Neural progenitor cell (in vitro differentiated cells): Measurements from ENCODE around the gene WIPF1. TPM values are rescaled to one million over a fixed set of nuclear protein-coding genes. Genes with fewer than 3 reads are reported as not detected.

Experiments
- DNase-seq: peaks from one replicate; pipeline ENCODE4 v3.0.0-alpha.2; 2016; ENCODE audit warnings: low spot score
- H2AFZ ChIP-seq: fragments of 200-600 bp; sonication (generic); replicated peaks from 2 replicates; pipeline ENCODE4 v1.6.1; 2016; ENCODE audit warnings: antibody characterized with exemption
- H3F3A ChIP-seq: fragments of 200-600 bp; sonication (generic); 2 replicates; pipeline ENCODE4 v1.6.1; 2016; ENCODE audit warnings: antibody characterized with exemption, low read depth
- H3K27ac ChIP-seq: fragments of 200-600 bp; sonication (generic); 2 replicates; pipeline ENCODE4 v1.5.1; 2016; ENCODE audit warnings: mild to moderate bottlenecking
- H3K27me3 ChIP-seq: fragments of 200-600 bp; sonication (generic); 2 replicates; pipeline ENCODE4 v1.6.1; 2016; ENCODE audit warnings: mild to moderate bottlenecking, moderate library complexity
- H3K36me3 ChIP-seq: fragments of 200-600 bp; sonication (generic); 2 replicates; pipeline ENCODE4 v1.5.1; 2016
- H3K4me1 ChIP-seq: fragments of 200-600 bp; sonication (generic); 2 replicates; pipeline ENCODE4 v1.6.1; 2016; ENCODE audit warnings: mixed run types
- H3K4me2 ChIP-seq: fragments of 200-600 bp; sonication (generic); 2 replicates; pipeline ENCODE4 v1.6.1; 2016
- H3K4me3 ChIP-seq: fragments of 200-600 bp; sonication (generic); 2 replicates; pipeline ENCODE4 v1.5.1; 2016
- H3K79me2 ChIP-seq: fragments of 200-600 bp; sonication (generic); 2 replicates; pipeline ENCODE4 v1.6.1; 2016; ENCODE audit warnings: low read depth
- H3K9ac ChIP-seq: fragments of 200-600 bp; sonication (generic); 2 replicates; pipeline ENCODE4 v1.6.1; 2016
- H3K9me3 ChIP-seq: fragments of 200-600 bp; sonication (generic); 2 replicates; pipeline ENCODE4 v1.5.1; 2016; ENCODE audit warnings: low read depth
- H4K20me1 ChIP-seq: fragments of 200-600 bp; sonication (generic); 2 replicates; pipeline ENCODE4 v1.6.1; 2016; ENCODE audit warnings: low read depth
- H3K27ac Mint-ChIP-seq: 3 replicates; pipeline ENCODE4 v1.8.0; 2021; ENCODE audit warnings: mixed read lengths
- H3K27me3 Mint-ChIP-seq: 2 replicates; pipeline ENCODE4 v1.8.0; 2022; ENCODE audit warnings: low read depth, mild to moderate bottlenecking, inconsistent platforms, moderate library complexity, mixed read lengths; ENCODE audit not compliant: insufficient read depth
- H3K36me3 Mint-ChIP-seq: 3 replicates; pipeline ENCODE4 v1.8.0; 2021; ENCODE audit warnings: mixed read lengths
- H3K4me1 Mint-ChIP-seq: 3 replicates; pipeline ENCODE4 v1.8.0; 2021; ENCODE audit warnings: mixed read lengths
- H3K4me3 Mint-ChIP-seq: 3 replicates; pipeline ENCODE4 v1.8.0; 2021; ENCODE audit warnings: mild to moderate bottlenecking, moderate library complexity, mixed read lengths
- H3K9me3 Mint-ChIP-seq: 3 replicates; pipeline ENCODE4 v1.8.0; 2020; ENCODE audit warnings: mixed read lengths
- CTCF ChIP-seq: fragments of 200-600 bp; sonication (generic); IDR thresholded peaks from 2 replicates; pipeline ENCODE4 v1.5.1; 2017; ENCODE audit warnings: antibody characterized with exemption, mild to moderate bottlenecking
- EZH2 ChIP-seq: fragments of 200-600 bp; sonication (generic); IDR thresholded peaks from 2 replicates; pipeline ENCODE4 v1.6.1; 2017; ENCODE audit warnings: antibody characterized with exemption, mild to moderate bottlenecking, moderate library complexity
- EZH2phosphoT487 ChIP-seq: fragments of 200-600 bp; sonication (generic); IDR thresholded peaks from 2 replicates; pipeline ENCODE4 v1.6.1; 2017; ENCODE audit warnings: antibody characterized with exemption
- total RNA-seq: library from RNA; depleted of rRNA; stranded (reverse); fragments of >200 nt; gene quantifications from 2 replicates; pipeline ENCODE4 v1.2.3, GENCODE V29; 2015; ENCODE audit warnings: low replicate concordance

Gene WIPF1
- total RNA-seq, 1 donor from 2014 or later = 17.2 TPM

- Histone ChIP-seq H3K4me1 (no peaks in the 10 kb centered on the region), H3F3A (no peaks in the 10 kb centered on the region), H3K9ac (no peak overlapping the region), H4K20me1 (no peaks in the 10 kb centered on the region), H3K36me3 (no peaks in the 10 kb centered on the region), H3K9me3 (no peaks in the 10 kb centered on the region), H3K79me2 (no peaks in the 10 kb centered on the region), H2AFZ (no peak overlapping the region), H3K4me2 (no peak overlapping the region), H3K27me3 (no peaks in the 10 kb centered on the region), H3K27ac (no peak overlapping the region), H3K4me3 (no peak overlapping the region)
- Mint-ChIP-seq H3K27me3 (no peaks in the 10 kb centered on the region), H3K4me1 (peaks cover 6% of the 10 kb centered on the region), H3K27ac (no peak overlapping the region), H3K4me3 (no peak overlapping the region), H3K36me3 (peaks cover 7% of the 10 kb centered on the region), H3K9me3 (peaks cover 2% of the 10 kb centered on the region)
- no peak for DNase-seq
- TF ChIP-seq CTCF (no peak), EZH2phosphoT487 (no peak), EZH2 (no peak)
These were observed 2.7 kb upstream of the WIPF1 start for GRCh38 chr2:174600349-174600748.

- Histone ChIP-seq H3K36me3 (no peaks in the 10 kb centered on the region), H4K20me1 (no peaks in the 10 kb centered on the region), H3K9ac (no peak overlapping the region), H3K9me3 (no peaks in the 10 kb centered on the region), H3K4me2 (no peak overlapping the region), H3K27me3 (no peaks in the 10 kb centered on the region), H3F3A (no peaks in the 10 kb centered on the region), H3K27ac (no peak overlapping the region), H3K4me3 (no peak overlapping the region), H3K4me1 (no peaks in the 10 kb centered on the region), H2AFZ (no peak overlapping the region), H3K79me2 (no peaks in the 10 kb centered on the region)
- H3K36me3 Mint-ChIP-seq = peaks cover 7% of the 10 kb centered on the region
- no peak for DNase-seq
- H3K4me1 Mint-ChIP-seq = peaks cover 11% of the 10 kb centered on the region
- H3K9me3 Mint-ChIP-seq = peaks cover 2% of the 10 kb centered on the region
- no peak overlapping the region for H3K27ac Mint-ChIP-seq
- TF ChIP-seq EZH2phosphoT487 (no peak), EZH2 (no peak), CTCF (no peak)
- no peak overlapping the region for H3K4me3 Mint-ChIP-seq
- H3K27me3 Mint-ChIP-seq = no peaks in the 10 kb centered on the region
These were observed 1.8 kb upstream of the WIPF1 start for GRCh38 chr2:174599310-174599921.

- peaks cover 3% of the 10 kb centered on the region for H3F3A ChIP-seq
- DNase-seq = no peak
- Mint-ChIP-seq H3K27ac (no peak overlapping the region), H3K4me1 (peaks cover 22% of the 10 kb centered on the region), H3K4me3 (no peak overlapping the region), H3K9me3 (peaks cover 2% of the 10 kb centered on the region), H3K36me3 (peaks cover 7% of the 10 kb centered on the region), H3K27me3 (no peaks in the 10 kb centered on the region)
- H3K27ac ChIP-seq = no peak overlapping the region
- H3K4me2 ChIP-seq = no peak overlapping the region
- TF ChIP-seq EZH2 = no peak
- TF ChIP-seq CTCF = no peak
- TF ChIP-seq EZH2phosphoT487 = no peak
- no peaks in the 10 kb centered on the region for H4K20me1 ChIP-seq
- H3K4me3 ChIP-seq = no peak overlapping the region
- H3K4me1 ChIP-seq = peaks cover 11% of the 10 kb centered on the region
- H3K36me3 ChIP-seq = no peaks in the 10 kb centered on the region
- H2AFZ ChIP-seq = no peak overlapping the region
- H3K9me3 ChIP-seq = no peaks in the 10 kb centered on the region
- no peak overlapping the region for H3K9ac ChIP-seq
- no peaks in the 10 kb centered on the region for H3K27me3 ChIP-seq
- H3K79me2 ChIP-seq = no peaks in the 10 kb centered on the region
These were observed 627 bp downstream of the WIPF1 start for GRCh38 chr2:174597009-174597344.
